SHP77 treated with DMSO at 0.1 percent for 48 hours (cell line): ENCODE measurements around the gene ITIH5.

Experiments
- DNase-seq: peaks from one replicate; lab custom pipeline; 2025; lab: John Stamatoyannopoulos, UW

The ITIH5 gene

DNA sequence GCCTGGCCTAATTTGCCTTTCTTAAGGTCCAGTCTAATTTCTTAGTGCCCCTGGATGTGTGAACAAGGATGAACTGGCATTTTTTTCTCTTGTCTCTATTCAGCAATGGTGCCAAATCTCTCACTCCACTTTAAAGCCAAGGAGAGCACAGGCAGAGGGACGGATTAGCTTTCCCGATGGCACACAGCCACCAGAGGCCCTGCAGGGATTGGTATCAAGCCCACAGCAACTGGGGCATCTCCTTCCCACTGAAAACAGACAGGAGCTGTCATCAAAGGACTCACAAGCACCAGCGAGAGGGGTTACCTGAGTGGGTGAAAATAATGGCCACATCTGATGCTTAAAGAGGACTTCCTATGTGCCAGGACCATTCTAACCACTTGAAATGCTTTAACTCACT lies 83.1 kb downstream of the ITIH5 start:
- no peak for DNase-seq

DNA sequence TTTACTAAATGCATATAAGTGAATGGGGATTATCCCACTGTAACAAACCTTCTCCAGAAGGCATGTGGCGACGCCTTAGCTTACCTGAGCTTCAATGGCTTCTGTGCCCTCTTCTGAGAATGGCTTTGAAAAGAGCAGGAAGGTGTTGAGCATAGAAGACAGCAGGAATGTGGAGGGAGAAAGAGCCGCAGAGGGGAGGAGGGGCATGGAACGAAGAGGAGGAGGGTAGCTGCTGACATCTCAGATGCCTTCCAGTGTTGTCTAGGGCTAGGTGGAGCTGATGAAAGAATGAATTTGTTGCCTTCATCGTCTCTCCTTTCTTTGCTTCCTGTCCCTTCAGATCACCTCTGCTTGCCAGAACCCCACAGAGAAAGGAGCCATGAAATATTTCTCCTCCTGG lies 86.2 kb downstream of the ITIH5 start:
- DNase-seq, result no peak

DNA sequence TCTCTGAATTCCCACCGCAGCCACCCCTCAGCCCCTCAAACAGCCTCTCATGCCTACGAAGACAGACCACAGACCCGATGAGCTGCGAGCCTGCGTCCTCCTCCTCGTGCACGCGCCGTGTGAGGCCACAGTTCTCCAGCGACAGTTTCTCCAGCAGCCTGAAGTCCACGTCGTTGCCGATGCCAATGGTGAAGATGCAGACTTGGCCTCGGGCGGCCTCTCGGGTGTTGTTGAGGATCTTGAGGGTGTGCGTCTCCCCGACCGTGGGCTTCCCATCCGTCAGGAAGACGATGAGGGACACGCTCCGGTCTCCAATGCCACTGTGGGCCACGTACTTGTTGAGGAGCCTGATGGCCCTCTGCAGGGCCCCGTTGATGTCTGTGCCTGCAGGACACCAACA lies 87.1 kb downstream of the ITIH5 start:
- no peak for DNase-seq

DNA sequence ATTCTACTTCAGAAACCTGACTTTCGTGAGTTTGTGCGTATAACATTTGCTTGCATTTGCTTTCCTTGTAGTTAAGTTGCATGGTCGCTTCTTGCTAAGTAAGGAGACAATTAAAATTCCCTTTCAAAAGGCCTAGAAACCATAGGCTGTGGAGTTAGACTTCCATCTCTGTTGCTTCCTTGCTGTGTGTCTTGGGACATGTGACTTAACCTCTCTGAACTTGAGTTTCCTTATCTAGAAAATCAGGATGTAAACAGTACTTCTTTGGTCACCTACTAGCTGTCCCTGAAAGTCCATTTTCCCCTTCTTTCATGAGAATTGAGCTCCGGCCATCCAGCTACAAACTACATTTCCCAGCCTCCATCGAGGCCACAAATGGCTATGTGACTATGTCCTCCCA lies 89.2 kb downstream of the ITIH5 start:
- no peak for DNase-seq

DNA sequence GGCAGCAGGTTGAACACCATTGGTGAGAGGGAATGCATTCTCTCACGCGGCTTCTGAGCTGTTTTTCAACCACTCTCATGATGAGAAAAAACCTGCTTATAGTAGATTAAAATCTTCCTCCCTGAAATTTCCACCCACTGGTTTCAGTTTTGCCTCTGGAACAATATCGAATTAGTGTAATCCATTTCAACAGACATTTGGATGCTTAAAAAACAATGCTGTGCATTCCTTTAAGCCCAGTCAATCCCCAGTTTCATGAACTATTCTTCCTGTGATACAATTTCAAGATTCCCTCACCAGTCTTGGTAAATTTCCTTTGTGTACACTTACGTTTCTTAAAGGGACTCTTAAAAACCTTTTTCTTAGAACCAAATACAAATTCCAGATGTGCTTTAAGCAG lies 89.6 kb downstream of the ITIH5 start:
- DNase-seq, result no peak

DNA sequence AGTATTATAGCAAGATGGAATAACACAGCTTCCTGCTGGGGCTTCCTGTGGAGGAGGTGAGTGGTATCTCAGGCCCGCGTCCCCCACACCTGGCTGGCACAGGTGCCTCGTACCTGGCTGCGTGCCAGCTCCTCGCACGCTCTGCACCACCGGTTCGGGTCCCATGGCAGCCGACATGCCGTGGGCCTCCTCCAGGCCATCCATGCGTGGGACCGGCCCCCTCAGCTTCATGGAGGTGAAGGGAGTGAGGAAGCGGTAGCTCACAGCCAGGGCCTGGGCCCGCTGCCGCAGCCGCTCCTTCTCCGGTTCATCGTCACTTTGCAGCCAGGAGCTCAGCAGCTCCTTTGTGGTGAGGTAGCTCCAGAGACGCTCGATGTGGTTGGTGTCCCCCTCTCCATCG lies 90.4 kb downstream of the ITIH5 start:
- no peak for DNase-seq

DNA sequence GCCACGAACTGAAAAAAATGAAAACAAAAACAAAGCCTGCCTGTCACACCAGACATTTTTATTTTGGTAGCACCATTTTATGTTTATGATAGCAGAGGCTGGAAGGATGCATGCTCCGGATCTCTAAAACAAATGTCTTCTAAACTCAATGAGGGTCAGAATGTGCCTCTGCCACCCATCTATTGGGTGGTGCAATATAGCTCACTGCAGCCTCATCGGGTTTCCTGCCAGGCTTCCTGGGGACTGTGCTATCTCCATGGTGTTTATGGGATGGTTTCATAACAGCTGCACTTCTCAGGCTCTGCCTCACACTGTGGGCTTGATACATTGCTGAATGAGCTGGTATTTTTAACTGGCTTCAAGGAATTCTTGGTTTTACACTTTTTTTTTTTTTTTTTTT lies 94.4 kb downstream of the ITIH5 start:
- DNase-seq, result no peak

DNA sequence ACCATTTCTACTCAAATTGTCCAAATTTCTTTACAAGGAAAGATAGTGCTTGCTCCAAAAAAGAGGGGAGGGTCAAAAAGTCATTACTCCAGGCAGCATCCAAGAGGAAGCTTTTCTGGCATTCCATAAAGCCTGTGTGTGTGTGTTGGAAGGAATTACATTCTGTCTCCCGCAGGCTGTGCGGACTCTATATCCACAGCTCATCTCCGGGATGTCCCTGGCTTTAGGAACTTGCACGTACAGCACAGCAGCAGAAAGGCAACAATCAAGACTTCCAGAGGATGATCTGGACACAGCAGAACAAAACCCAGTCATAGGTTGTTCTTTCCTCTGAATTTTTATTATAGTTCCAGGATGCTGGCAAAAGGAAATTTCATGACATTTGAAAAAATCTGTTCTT lies 94.8 kb downstream of the ITIH5 start:
- no peak for DNase-seq

DNA sequence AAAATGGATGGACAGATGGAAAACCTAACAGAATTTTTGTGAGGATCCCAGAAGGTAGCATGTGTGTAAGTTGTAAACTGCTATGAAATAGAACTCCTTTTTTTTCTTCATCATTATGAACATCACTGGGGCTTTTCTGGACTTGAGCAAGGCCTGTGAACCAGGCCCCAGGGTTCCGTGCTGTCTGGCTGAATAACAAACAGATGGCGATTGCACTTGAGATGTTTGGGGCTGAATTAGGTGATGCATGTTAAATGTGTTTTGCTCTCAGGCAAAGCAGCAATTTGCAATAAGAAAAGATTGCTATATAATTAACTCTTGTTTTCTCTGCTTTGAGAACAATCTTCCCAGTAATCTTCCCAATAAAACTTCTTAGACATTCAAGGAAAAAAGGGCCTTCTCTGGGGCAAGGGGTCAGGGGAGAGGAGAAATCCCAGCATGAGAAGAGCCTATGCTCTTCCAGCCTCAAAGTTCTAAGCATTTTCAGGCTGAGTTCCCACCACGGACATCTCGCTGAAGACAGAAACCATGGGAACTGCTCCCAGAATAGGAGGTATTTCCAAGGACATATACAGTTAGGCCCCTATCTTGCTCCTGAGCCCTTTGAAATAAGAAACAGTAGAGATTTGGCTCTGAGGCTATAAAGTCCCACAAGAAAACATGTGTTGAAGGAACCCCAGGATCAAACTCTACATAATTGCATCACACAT lies 98.7 kb downstream of the ITIH5 start:
- no peak for DNase-seq

DNA sequence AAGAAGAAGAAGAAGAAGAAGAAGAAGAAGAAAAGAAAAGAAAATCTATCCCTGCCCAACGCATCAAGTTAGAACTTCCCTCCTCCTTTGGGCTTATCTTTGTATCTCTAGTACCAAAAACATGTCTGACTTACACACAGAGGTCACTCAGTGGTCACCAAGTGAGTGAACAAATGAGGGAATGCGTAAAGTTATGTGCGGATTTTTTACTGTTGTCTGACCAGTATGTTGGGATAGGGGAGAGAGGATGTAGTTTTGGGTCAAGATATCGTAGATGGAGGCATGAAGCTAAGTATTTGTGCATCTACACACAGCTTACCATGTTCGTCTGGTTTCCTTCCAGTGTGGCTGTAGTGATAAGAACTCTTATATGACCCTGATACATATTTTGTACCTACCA lies 99.9 kb downstream of the ITIH5 start:
- no peak for DNase-seq

DNA sequence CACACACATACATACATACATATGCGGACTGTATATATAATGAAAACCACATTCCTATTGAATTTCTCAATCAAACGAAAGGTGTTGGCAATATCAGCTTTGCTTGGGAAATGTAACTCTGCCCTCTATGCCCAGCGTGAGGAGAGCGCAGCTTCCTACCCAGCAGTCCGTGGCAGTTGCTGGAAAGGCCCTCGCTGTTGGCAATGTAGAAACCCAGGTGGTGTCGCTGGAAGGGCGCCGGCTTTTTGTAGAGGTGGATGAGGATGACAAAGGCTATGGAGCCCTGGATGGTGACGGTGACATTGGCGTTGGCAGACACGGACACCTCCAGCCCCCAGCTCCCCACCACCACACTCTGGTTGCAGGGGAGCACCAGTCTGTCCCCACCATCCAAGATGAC lies 100.9 kb downstream of the ITIH5 start:
- no peak for DNase-seq

DNA sequence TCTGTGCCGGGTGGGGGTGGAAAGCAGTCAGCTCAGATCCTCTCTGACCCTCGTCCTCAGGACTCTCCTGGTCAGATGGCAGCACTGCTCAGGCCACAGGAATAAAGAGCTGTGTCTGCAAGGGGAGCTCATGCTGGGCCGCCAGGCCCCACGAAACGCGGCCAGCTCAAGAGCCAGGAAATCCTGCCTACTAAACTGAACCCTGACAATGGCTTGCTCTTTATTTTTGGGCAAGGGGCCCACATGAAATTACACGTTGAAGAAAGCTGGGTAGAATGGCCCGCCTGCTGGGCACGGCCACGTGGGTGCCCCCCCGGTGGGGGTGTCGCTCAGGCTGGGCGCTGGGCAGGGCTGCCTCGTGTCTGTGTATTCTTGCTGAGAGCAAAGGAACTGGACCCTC lies 103.0 kb downstream of the ITIH5 start:
- DNase-seq, result no peak

DNA sequence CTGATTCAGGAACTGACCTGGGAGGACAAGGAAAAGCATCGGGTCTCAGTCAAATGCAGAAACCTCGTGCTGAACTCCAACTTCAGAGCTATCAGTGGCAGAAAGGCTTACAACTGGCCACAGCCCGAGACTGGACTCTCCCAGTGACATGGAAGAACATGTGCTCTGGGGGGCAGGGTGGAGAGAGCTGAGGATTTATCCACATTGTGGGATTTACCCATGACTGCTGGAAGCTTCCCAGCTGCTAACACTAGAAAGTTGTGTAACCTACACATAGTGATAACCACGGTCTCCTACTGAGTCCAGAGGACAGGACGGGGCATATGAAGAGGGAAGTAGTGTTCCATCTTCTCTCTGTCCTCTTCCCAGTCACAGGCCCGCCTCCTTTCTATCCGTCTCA lies 103.4 kb downstream of the ITIH5 start:
- no peak for DNase-seq

DNA sequence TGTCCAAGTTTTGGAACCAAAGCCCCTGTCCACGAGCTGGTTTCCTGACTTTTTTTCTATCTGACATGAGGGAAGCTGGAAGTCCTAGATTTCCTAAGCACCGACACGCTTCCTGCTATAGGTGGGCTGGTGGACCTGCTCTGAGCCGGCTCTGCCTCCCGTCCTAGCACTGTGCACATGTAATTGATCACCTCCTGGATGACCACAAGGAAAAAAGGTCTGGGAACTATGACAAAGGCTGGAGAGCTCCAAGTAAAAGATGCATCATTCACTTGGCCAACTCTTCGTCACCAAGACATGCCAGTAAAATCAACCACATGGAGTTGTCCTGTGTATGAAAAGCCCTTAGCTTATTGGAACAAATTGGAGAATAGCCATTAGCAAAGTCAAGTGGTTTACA lies 104.8 kb downstream of the ITIH5 start:
- no peak for DNase-seq

DNA sequence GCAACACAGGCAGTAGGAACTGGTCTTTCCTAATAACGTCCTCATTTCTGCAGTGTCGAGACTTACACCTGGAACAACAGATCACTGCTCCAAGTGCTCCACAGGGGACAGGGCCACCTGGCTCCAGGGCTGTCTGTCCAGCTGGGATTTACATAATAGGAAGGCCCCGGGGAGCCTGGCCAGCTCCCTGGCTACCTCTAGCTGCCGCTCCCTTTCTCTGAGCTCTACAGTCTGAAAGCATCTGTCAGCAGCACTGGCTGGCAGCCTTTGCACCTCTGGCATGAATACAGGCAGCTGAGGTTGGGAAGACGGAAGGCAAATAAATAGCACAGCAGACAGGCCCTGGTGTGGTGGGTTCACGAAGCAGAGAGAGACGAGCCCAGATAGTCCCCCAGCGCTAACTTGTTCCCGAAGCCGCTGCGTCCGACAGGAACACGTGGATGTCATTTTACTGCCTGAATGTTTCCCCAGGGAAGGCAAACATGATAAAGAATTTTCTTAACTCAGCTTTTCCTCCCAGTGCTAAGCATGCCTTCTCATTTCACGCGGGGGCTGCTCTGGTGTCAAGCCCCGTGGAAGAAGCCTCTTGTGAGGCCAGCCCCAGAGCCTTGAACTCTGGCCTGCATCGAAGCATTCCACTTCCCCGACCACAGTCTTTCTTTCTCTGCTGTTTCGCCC lies 105.4 kb downstream of the ITIH5 start:
- peak; percentile 20 for DNase-seq

DNA sequence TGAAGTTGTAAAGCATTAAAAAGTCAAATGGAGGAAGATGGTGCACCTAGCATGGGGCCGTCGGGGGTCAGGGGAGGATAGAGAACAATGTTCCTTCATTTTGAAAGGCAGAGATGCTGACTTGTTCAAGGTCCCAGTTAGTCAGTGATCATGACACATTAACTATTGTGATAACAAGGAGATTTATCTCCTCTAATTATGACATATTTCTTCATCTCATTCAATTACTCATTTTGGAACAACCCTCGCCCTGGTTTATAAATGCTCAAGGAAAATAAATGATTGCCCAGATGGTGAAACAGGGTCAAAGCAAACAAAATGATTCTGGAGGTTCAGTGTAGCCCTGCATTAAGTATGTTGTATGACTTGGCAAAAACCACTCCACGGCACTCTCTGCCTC lies 106.2 kb downstream of the ITIH5 start:
- no peak for DNase-seq

DNA sequence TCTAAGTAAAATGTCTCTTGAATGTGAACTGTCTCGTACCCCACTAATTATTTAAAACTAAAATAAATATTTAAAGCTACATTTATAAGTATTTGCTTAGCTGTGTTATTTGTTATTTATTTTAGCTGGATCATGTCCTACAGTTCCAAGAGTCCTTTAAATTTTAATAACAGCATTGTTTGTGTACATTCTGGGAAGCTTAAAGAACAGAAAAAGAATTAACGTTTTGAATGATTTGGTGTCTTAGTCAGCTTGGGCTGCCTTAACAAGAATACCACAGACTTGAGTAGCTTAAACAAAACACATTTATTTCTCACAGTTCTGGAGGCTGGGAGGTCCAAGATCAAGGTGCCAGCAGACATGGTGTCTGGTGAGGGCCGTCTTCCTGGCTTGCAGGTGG lies 107.4 kb downstream of the ITIH5 start:
- DNase-seq, result no peak

DNA sequence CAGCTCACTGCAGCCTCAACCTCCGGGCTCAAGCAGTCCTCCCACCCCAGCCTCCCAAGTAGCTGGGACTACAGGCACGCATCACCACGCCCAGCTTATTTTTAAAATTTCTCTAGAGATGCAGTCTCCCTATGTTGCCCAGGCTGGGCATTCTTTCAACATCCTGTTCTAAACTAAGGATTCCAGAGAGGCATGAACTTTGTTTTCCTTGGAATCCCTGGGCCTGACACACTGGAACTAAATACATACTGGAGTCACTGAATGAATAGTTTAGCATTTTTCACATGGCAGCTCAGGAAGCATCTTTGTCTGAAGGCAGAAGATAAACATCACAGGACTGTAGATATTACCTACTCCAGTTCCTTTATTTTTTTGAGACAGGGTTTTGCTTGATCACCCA lies 108.7 kb downstream of the ITIH5 start:
- no peak for DNase-seq

DNA sequence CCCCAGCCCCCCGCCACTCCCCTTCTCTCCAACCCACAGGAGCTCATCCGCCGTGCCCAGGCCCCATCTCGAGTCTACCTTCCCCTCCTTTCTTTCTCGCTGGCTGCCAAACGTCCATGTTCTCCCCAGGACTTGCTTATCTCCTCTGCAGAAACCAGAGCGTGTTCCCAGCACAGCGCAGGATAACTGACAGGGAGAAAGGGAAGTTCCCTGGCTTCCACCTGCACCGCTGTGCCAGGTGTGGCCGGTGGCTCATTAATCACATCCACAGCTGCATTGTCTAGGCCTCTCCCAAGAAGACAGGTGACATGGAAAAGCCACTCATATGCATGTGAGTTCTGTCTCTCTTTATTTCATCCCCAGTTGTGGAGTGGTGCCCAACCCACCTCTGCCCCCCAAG lies 113.2 kb downstream of the ITIH5 start:
- no peak for DNase-seq

DNA sequence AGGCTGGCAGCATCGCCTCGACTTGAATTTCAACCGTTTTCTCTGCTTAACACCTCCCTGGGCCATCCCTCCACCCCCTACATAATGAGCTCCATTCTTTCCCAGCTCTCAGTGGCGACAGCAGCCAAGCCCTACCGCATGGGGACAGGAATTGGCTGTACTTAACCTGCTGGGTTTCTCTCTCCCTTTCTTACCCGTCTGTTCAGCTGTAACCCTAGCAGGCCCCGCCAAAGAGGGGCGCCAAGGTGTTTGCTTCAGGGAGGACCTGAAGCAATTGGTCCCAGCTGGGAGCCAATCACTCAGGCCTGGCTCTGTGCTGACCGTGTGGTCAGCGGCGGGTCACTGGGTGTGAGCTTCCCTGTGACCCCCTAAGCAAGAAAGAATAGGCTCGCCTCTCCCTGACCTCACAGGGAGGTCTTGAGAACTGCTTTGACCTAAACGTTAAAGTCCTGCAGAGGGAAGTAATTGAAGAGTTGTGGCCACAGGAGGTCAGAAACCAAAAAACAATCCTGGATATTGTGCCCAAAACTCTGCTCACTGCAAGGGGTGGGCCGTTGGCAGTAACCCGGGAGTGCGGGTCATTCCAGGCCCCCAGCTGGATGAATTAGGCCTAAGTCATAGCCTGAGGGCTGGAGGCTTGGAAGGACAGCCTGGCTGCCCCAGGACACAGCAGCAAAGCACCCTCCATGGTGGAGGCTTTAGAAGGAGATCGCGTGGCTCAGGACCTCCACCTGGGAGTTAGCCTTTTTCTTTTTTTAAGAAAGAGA lies 114.6 kb downstream of the ITIH5 start:
- DNase-seq, result no peak

DNA sequence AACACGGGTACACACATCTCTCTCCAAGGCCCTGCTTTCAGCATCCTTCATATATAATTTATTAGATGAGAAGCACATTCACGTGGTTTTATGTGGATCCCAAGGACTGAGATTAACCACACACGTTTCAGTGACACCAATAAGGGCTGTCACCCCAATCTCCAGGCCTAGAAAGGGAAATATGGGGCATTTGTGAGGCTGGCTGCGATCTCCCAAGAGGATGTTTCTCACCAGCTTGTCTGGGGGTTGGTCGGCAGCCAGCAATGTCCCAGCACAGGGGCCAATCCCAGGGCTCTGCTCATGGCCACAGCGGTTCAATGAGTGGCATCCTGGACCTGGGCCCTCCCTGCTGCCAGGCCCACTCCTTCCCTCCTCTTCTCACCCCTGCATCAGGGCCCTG lies 115.5 kb downstream of the ITIH5 start:
- no peak for DNase-seq

DNA sequence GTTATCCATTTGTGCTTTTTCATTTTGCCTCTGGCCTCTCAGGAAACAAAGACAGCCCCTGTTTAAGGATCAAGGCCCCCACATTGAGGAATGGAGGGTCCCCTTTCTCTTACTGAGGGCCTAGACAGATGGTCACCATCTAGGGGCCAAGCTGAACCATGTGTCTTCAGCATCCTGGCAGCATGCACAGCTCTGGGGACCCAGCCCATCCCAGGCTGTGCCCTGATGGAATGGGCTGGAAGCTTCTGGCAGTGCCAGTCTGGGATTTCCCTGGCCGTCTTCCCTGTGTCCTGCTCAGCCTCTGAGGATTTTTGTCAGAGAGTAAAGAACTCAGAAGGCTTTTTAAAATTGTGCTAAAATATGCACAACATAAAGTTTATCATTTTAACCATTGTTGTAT lies 116.8 kb downstream of the ITIH5 start:
- no peak for DNase-seq

DNA sequence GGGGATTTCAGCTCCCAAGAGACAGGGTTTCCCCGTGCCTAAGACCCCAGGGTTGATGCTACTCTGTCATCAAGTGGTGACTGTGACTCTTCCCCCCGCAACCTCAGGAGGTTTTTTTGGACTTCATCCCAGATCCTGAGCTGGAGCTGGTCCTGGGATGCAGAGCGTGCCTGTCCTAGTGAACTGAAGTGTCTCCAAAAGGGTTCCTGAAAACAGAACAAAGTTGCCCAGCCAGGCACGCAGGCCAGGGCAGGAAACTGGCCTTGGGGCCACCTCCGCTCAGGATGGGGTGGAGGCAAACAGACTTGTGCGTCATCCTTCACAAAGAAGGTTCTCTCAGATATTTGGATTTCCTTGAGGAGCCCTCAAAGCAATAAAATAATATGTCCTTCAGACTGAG lies 118.9 kb downstream of the ITIH5 start:
- no peak for DNase-seq
